Uterus (tissue), 2 donors: ENCODE results near the gene FAM83F.

ENCODE experiments used
- POLR2A ChIP-seq, 2 donors: fragments of 450-650 bp; IDR thresholded peaks; one replicate each; pipeline ENCODE4 v1.6.1; 2016; ENCODE audit warnings: antibody characterized with exemption in 2 of 2, mild to moderate bottlenecking in 1 of 2, moderate library complexity in 1 of 2
- TF ChIP-seq, protein P1 (sequence below), 4 experiments: fragments of 200-600 bp in 2 of 4; fragments of 450-650 bp in 2 of 4; sonication (generic) in 2 of 4; IDR thresholded peaks; one replicate each; pipeline ENCODE4 v1.5.1; 2016 to 2019; ENCODE audit warnings: antibody characterized with exemption in 4 of 4, mild to moderate bottlenecking in 2 of 4, moderate library complexity in 1 of 4

- TF ChIP-seq, protein P1, sequence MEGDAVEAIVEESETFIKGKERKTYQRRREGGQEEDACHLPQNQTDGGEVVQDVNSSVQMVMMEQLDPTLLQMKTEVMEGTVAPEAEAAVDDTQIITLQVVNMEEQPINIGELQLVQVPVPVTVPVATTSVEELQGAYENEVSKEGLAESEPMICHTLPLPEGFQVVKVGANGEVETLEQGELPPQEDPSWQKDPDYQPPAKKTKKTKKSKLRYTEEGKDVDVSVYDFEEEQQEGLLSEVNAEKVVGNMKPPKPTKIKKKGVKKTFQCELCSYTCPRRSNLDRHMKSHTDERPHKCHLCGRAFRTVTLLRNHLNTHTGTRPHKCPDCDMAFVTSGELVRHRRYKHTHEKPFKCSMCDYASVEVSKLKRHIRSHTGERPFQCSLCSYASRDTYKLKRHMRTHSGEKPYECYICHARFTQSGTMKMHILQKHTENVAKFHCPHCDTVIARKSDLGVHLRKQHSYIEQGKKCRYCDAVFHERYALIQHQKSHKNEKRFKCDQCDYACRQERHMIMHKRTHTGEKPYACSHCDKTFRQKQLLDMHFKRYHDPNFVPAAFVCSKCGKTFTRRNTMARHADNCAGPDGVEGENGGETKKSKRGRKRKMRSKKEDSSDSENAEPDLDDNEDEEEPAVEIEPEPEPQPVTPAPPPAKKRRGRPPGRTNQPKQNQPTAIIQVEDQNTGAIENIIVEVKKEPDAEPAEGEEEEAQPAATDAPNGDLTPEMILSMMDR (IDR thresholded peaks at IDR 0.05), result no peak
- no peak for TF ChIP-seq POLR2A (IDR thresholded peaks at IDR 0.05)
These were observed 42.4 kb upstream of the FAM83F start for GRCh38 chr22:39952347-39952746.
